Stimulated activated naive B cell treated with anti-CD40 and anti-IgM and Interleukin-4, amounts not matched to agents 10 μg/mL and 1 μg/mL and 100 μg/mL, for 72 hours (primary cell): ENCODE measurements around the gene CACNA2D3.

ENCODE experiments used
- ATAC-seq, 2 donors: fragments of 150-1000 bp; cut with Tn5 transposase; replicated peaks; 2 replicates each; pipeline ENCODE4 v1.10.0; 2021; ENCODE audit warnings: moderate library complexity in 1 of 2
- DNase-seq: peaks from one replicate; pipeline ENCODE4 v3.0.0; 2021
- H3K27ac Mint-ChIP-seq: one replicate; pipeline ENCODE4 v1.8.0; 2022; ENCODE audit warnings: mild to moderate bottlenecking, mixed read lengths
- H3K27me3 Mint-ChIP-seq, 2 donors: one replicate each; pipeline ENCODE4 v1.8.0; 2022; ENCODE audit warnings: mixed read lengths in 2 of 2
- H3K36me3 Mint-ChIP-seq, 2 donors: one replicate each; pipeline ENCODE4 v1.8.0; 2022; ENCODE audit warnings: mixed read lengths in 2 of 2, mild to moderate bottlenecking in 1 of 2
- H3K4me1 Mint-ChIP-seq, 2 donors: one replicate each; pipeline ENCODE4 v1.8.0; 2022; ENCODE audit warnings: mixed read lengths in 2 of 2, mild to moderate bottlenecking in 1 of 2
- H3K4me3 Mint-ChIP-seq, 2 donors: one replicate each; pipeline ENCODE4 v1.8.0; 2022; ENCODE audit warnings: mild to moderate bottlenecking in 2 of 2, mixed read lengths in 2 of 2, moderate library complexity in 1 of 2
- H3K9me3 Mint-ChIP-seq, 2 donors: one replicate each; pipeline ENCODE4 v1.8.0; 2022; ENCODE audit warnings: mixed read lengths in 2 of 2, mild to moderate bottlenecking in 1 of 2

CACNA2D3 gene

GRCh38 chr3:55030938-55031337 is 908.6 kb downstream of the CACNA2D3 start:
- H3K27ac Mint-ChIP-seq, result no peak overlapping the region
- H3K4me3 Mint-ChIP-seq, result no peak overlapping the region
- ATAC-seq (no peak), DNase-seq (no peak)
- no peaks in the 10 kb centered on the region for H3K27me3 Mint-ChIP-seq
- peaks cover 4 to 9% of the 10 kb centered on the region in 2 donors for H3K9me3 Mint-ChIP-seq
- no peaks in the 10 kb centered on the region for H3K36me3 Mint-ChIP-seq
- no peaks in the 10 kb centered on the region for H3K4me1 Mint-ChIP-seq

GRCh38 chr3:55036883-55037577 is 914.7 kb downstream of the CACNA2D3 start:
- no peaks in the 10 kb centered on the region for H3K9me3 Mint-ChIP-seq
- no peak overlapping the region for H3K4me3 Mint-ChIP-seq
- H3K36me3 Mint-ChIP-seq, result no peaks in the 10 kb centered on the region
- DNase-seq (no peak), ATAC-seq (no peak)
- H3K4me1 Mint-ChIP-seq, result no peaks in the 10 kb centered on the region
- no peaks in the 10 kb centered on the region for H3K27me3 Mint-ChIP-seq
- H3K27ac Mint-ChIP-seq, result no peak overlapping the region

GRCh38 chr3:55042591-55042990 is 920.2 kb downstream of the CACNA2D3 start:
- Mint-ChIP-seq H3K36me3 (no peaks in the 10 kb centered on the region), H3K27me3 (no peaks in the 10 kb centered on the region), H3K9me3 (peaks cover 0 to 2% of the 10 kb centered on the region in 2 donors), H3K4me3 (no peak overlapping the region), H3K27ac (no peak overlapping the region), H3K4me1 (no peaks in the 10 kb centered on the region)
- DNase-seq, result no peak
- no peak for ATAC-seq

- no peak overlapping the region for H3K4me3 Mint-ChIP-seq
- H3K36me3 Mint-ChIP-seq, result no peaks in the 10 kb centered on the region
- no peaks in the 10 kb centered on the region for H3K27me3 Mint-ChIP-seq
- peaks cover 0 to 4% of the 10 kb centered on the region in 2 donors for H3K9me3 Mint-ChIP-seq
- H3K4me1 Mint-ChIP-seq, result no peaks in the 10 kb centered on the region
- no peak for ATAC-seq
- no peak for DNase-seq
- H3K27ac Mint-ChIP-seq, result no peak overlapping the region
These were observed 922.1 kb downstream of the CACNA2D3 start for GRCh38 chr3:55044486-55044885.

GRCh38 chr3:55059027-55059629 is 936.8 kb downstream of the CACNA2D3 start:
- Mint-ChIP-seq H3K9me3 (peaks cover 4 to 11% of the 10 kb centered on the region in 2 donors), H3K36me3 (no peaks in the 10 kb centered on the region), H3K4me1 (no peaks in the 10 kb centered on the region), H3K27me3 (no peaks in the 10 kb centered on the region), H3K4me3 (no peak overlapping the region), H3K27ac (no peak overlapping the region)
- ATAC-seq, result no peak
- DNase-seq, result no peak

- Mint-ChIP-seq H3K36me3 (no peaks in the 10 kb centered on the region), H3K27ac (no peak overlapping the region), H3K9me3 (peaks cover 3 to 4% of the 10 kb centered on the region in 2 donors), H3K27me3 (no peaks in the 10 kb centered on the region), H3K4me1 (no peaks in the 10 kb centered on the region), H3K4me3 (no peak overlapping the region)
- no peak for DNase-seq
- no peak for ATAC-seq
These were observed 938.8 kb downstream of the CACNA2D3 start for GRCh38 chr3:55060896-55061719.

- ATAC-seq (no peak), DNase-seq (no peak)
- no peaks in the 10 kb centered on the region for H3K4me1 Mint-ChIP-seq
- no peak overlapping the region for H3K4me3 Mint-ChIP-seq
- H3K27me3 Mint-ChIP-seq, result no peaks in the 10 kb centered on the region
- H3K27ac Mint-ChIP-seq, result no peak overlapping the region
- H3K9me3 Mint-ChIP-seq, result peaks cover 2 to 4% of the 10 kb centered on the region in 2 donors
- no peaks in the 10 kb centered on the region for H3K36me3 Mint-ChIP-seq
These were observed 939.3 kb downstream of the CACNA2D3 start for GRCh38 chr3:55061720-55062034.

- Mint-ChIP-seq H3K27me3 (no peaks in the 10 kb centered on the region), H3K4me1 (no peaks in the 10 kb centered on the region), H3K36me3 (no peaks in the 10 kb centered on the region), H3K27ac (no peak overlapping the region), H3K4me3 (no peak overlapping the region), H3K9me3 (peaks cover 2 to 4% of the 10 kb centered on the region in 2 donors)
- ATAC-seq (no peak), DNase-seq (no peak)
These were observed 941.8 kb downstream of the CACNA2D3 start for GRCh38 chr3:55064164-55064563.

- DNase-seq (no peak), ATAC-seq (no peak)
- no peak overlapping the region for H3K27ac Mint-ChIP-seq
- H3K27me3 Mint-ChIP-seq, result no peaks in the 10 kb centered on the region
- no peaks in the 10 kb centered on the region for H3K36me3 Mint-ChIP-seq
- H3K9me3 Mint-ChIP-seq, result peaks cover 0 to 2% of the 10 kb centered on the region in 2 donors
- H3K4me3 Mint-ChIP-seq, result no peak overlapping the region
- H3K4me1 Mint-ChIP-seq, result no peaks in the 10 kb centered on the region
These were observed 943.0 kb downstream of the CACNA2D3 start for GRCh38 chr3:55065331-55065730.

GRCh38 chr3:55066551-55067047 is 944.2 kb downstream of the CACNA2D3 start:
- H3K4me3 Mint-ChIP-seq, result no peak overlapping the region
- DNase-seq, result no peak
- ATAC-seq, result no peak
- H3K4me1 Mint-ChIP-seq, result no peaks in the 10 kb centered on the region
- no peaks in the 10 kb centered on the region for H3K36me3 Mint-ChIP-seq
- H3K27ac Mint-ChIP-seq, result no peak overlapping the region
- no peaks in the 10 kb centered on the region for H3K27me3 Mint-ChIP-seq
- H3K9me3 Mint-ChIP-seq, result peaks cover under 1 to 2% of the 10 kb centered on the region in 2 donors

GRCh38 chr3:55069950-55070349 is 947.6 kb downstream of the CACNA2D3 start:
- H3K27me3 Mint-ChIP-seq, result no peaks in the 10 kb centered on the region
- no peak overlapping the region for H3K27ac Mint-ChIP-seq
- H3K36me3 Mint-ChIP-seq, result no peaks in the 10 kb centered on the region
- H3K9me3 Mint-ChIP-seq, result peaks cover 3 to 4% of the 10 kb centered on the region in 2 donors
- DNase-seq, result no peak
- no peaks in the 10 kb centered on the region for H3K4me1 Mint-ChIP-seq
- no peak for ATAC-seq
- no peak overlapping the region for H3K4me3 Mint-ChIP-seq

- no peak overlapping the region for H3K27ac Mint-ChIP-seq
- no peaks in the 10 kb centered on the region for H3K27me3 Mint-ChIP-seq
- no peak for ATAC-seq
- H3K9me3 Mint-ChIP-seq, result peaks cover 4% of the 10 kb centered on the region in 2 donors
- no peak overlapping the region for H3K4me3 Mint-ChIP-seq
- no peaks in the 10 kb centered on the region for H3K36me3 Mint-ChIP-seq
- DNase-seq, result no peak
- H3K4me1 Mint-ChIP-seq, result no peaks in the 10 kb centered on the region
These were observed 952.4 kb downstream of the CACNA2D3 start for GRCh38 chr3:55074796-55075195.

GRCh38 chr3:55075846-55076245 is 953.5 kb downstream of the CACNA2D3 start:
- H3K9me3 Mint-ChIP-seq, result peaks cover 4% of the 10 kb centered on the region in 2 donors
- H3K27me3 Mint-ChIP-seq, result no peaks in the 10 kb centered on the region
- no peaks in the 10 kb centered on the region for H3K36me3 Mint-ChIP-seq
- H3K27ac Mint-ChIP-seq, result no peak overlapping the region
- no peak for ATAC-seq
- H3K4me1 Mint-ChIP-seq, result no peaks in the 10 kb centered on the region
- no peak overlapping the region for H3K4me3 Mint-ChIP-seq
- no peak for DNase-seq

- Mint-ChIP-seq H3K27ac (no peak overlapping the region), H3K4me1 (no peaks in the 10 kb centered on the region), H3K9me3 (peaks cover 0 to 3% of the 10 kb centered on the region in 2 donors), H3K36me3 (no peaks in the 10 kb centered on the region), H3K4me3 (no peak overlapping the region), H3K27me3 (no peaks in the 10 kb centered on the region)
- no peak for ATAC-seq
- DNase-seq, result no peak
These were observed 955.4 kb downstream of the CACNA2D3 start for GRCh38 chr3:55077726-55078125.

- H3K9me3 Mint-ChIP-seq, result peaks cover 0 to 3% of the 10 kb centered on the region in 2 donors
- no peaks in the 10 kb centered on the region for H3K4me1 Mint-ChIP-seq
- no peak overlapping the region for H3K27ac Mint-ChIP-seq
- no peaks in the 10 kb centered on the region for H3K36me3 Mint-ChIP-seq
- DNase-seq (no peak), ATAC-seq (no peak)
- no peak overlapping the region for H3K4me3 Mint-ChIP-seq
- H3K27me3 Mint-ChIP-seq, result no peaks in the 10 kb centered on the region
These were observed 956.5 kb downstream of the CACNA2D3 start for GRCh38 chr3:55078876-55079275.
